AG09309 (cell line): Measurements from ENCODE around the gene ZNF445.
"Not testable (repeated sequence)": the region's sequence is repeated elsewhere in the genome, so short reads cannot be mapped to it uniquely, and the experiment has no call there.

Experiments
- DNase-seq: peaks from one replicate; pipeline ENCODE4 v3.0.0-alpha.2; 2010; ENCODE audit warnings: low read depth
- H3K4me3 ChIP-seq: 2 replicates; pipeline ENCODE4 v1.5.1; 2011; ENCODE audit warnings: mild to moderate bottlenecking, low read depth, low read length, moderate library complexity; ENCODE audit not compliant: control insufficient read depth
- CTCF ChIP-seq: IDR thresholded peaks from 2 replicates; pipeline ENCODE4 v1.5.1; 2011; ENCODE audit warnings: mild to moderate bottlenecking, low read depth, low read length, inconsistent platforms; ENCODE audit not compliant: insufficient read depth, control insufficient read depth; ENCODE audit errors: missing control alignments

ZNF445 gene

GRCh38 chr3:44467241-44467640 lies 10.2 kb downstream of the ZNF445 start:
- no peak for TF ChIP-seq CTCF
- H3K4me3 ChIP-seq = no peak overlapping the region
- DNase-seq = no peak

- not testable (repeated sequence) for DNase-seq, H3K4me3 ChIP-seq
Measured at GRCh38 chr3:44464920-44465319, 12.6 kb downstream of the ZNF445 start.

GRCh38 chr3:44464509-44464908 lies 13.0 kb downstream of the ZNF445 start:
- DNase-seq = no peak
- no peak for TF ChIP-seq CTCF
- no peak overlapping the region for H3K4me3 ChIP-seq

GRCh38 chr3:44460050-44460449 lies 17.4 kb downstream of the ZNF445 start:
- DNase-seq, H3K4me3 ChIP-seq: not testable (repeated sequence)

GRCh38 chr3:44455318-44455717 lies 22.2 kb downstream of the ZNF445 start:
- H3K4me3 ChIP-seq = no peak overlapping the region
- TF ChIP-seq CTCF = no peak
- no peak for DNase-seq

- no peak for TF ChIP-seq CTCF
- H3K4me3 ChIP-seq = no peak overlapping the region
- DNase-seq = no peak
Measured at GRCh38 chr3:44454258-44454657, 23.2 kb downstream of the ZNF445 start.

- no peak for TF ChIP-seq CTCF
- H3K4me3 ChIP-seq = no peak overlapping the region
- DNase-seq = no peak
Measured at GRCh38 chr3:44451441-44451840, 26.0 kb downstream of the ZNF445 start.

GRCh38 chr3:44446929-44447328 lies 30.5 kb downstream of the ZNF445 start:
- TF ChIP-seq CTCF = no peak
- no peak for DNase-seq
- H3K4me3 ChIP-seq = no peak overlapping the region
